HTR-8/SVneo (cell line): ENCODE measurements around the gene CNTN4.
"Not testable (repeated sequence)": the region's sequence is repeated elsewhere in the genome, so short reads cannot be mapped to it uniquely, and the experiment has no call there.

ENCODE experiments used
- DNase-seq: peaks from one replicate; pipeline ENCODE4 v3.0.0; 2011; ENCODE audit warnings: low spot score, mixed read lengths; ENCODE audit not compliant: insufficient read length
- FAIRE-seq: peaks from 2 replicates; lab custom pipeline; 2011; peaks lifted over from hg19 to GRCh38; lab: Jason Lieb, UNC

CNTN4 gene

GRCh38 chr3:2984005-2984830, 885.6 kb downstream of the CNTN4 start:
- no peak for DNase-seq
- no peak for FAIRE-seq

GRCh38 chr3:2984831-2985220, 886.2 kb downstream of the CNTN4 start:
- FAIRE-seq (no peak), DNase-seq (no peak)

- no peak for DNase-seq
- FAIRE-seq = no peak
Observed at GRCh38 chr3:2985479-2985878, 886.8 kb downstream of the CNTN4 start.

GRCh38 chr3:2992534-2992933, 893.9 kb downstream of the CNTN4 start:
- DNase-seq (no peak), FAIRE-seq (no peak)

GRCh38 chr3:2993130-2993529, 894.5 kb downstream of the CNTN4 start:
- FAIRE-seq, DNase-seq: not testable (repeated sequence)

GRCh38 chr3:2993736-2994135, 895.1 kb downstream of the CNTN4 start:
- DNase-seq = no peak
- no peak for FAIRE-seq

GRCh38 chr3:2995195-2995594, 896.5 kb downstream of the CNTN4 start:
- DNase-seq (no peak), FAIRE-seq (no peak)

- no peak for FAIRE-seq
Observed at GRCh38 chr3:3005146-3005744, 906.6 kb downstream of the CNTN4 start.

GRCh38 chr3:3013317-3014052, 914.8 kb downstream of the CNTN4 start:
- FAIRE-seq = no peak
- DNase-seq = no peak

More at GRCh38 chr3:3005146-3005744, 906.6 kb downstream of the CNTN4 start:
- DNase-seq = no peak

- no peak for DNase-seq
- FAIRE-seq = no peak
Observed at GRCh38 chr3:3015185-3016089, 916.8 kb downstream of the CNTN4 start.

- DNase-seq (no peak), FAIRE-seq (no peak)
Observed at GRCh38 chr3:3016226-3016625, 917.6 kb downstream of the CNTN4 start.

GRCh38 chr3:3020209-3020608, 921.5 kb downstream of the CNTN4 start:
- FAIRE-seq = no peak
- DNase-seq = no peak

GRCh38 chr3:3023111-3023745, 924.6 kb downstream of the CNTN4 start:
- FAIRE-seq = no peak

GRCh38 chr3:3027976-3028567, 929.4 kb downstream of the CNTN4 start:
- FAIRE-seq (no peak), DNase-seq (no peak)

More at GRCh38 chr3:3023111-3023745, 924.6 kb downstream of the CNTN4 start:
- DNase-seq = no peak

- DNase-seq (no peak), FAIRE-seq (no peak)
Observed at GRCh38 chr3:3031326-3031725, 932.7 kb downstream of the CNTN4 start.

- DNase-seq (no peak), FAIRE-seq (no peak)
Observed at GRCh38 chr3:3037156-3037555, 938.5 kb downstream of the CNTN4 start.

- no peak for DNase-seq
- no peak for FAIRE-seq
Observed at GRCh38 chr3:3038201-3038991, 939.7 kb downstream of the CNTN4 start.

- no peak for FAIRE-seq
- no peak for DNase-seq
Observed at GRCh38 chr3:3053974-3054373, 955.3 kb downstream of the CNTN4 start.
